ENCODE measurements around the gene NEK9. TPM values are rescaled to one million over a fixed set of nuclear protein-coding genes. Genes with fewer than 3 reads are reported as not detected.

NEK9 gene
- total and polyA plus RNA-seq, 2 donors (not counting 3 experiments of a cell fraction or from before 2014, with no cell fraction given): 22.1 to 65.1 TPM

DNA sequence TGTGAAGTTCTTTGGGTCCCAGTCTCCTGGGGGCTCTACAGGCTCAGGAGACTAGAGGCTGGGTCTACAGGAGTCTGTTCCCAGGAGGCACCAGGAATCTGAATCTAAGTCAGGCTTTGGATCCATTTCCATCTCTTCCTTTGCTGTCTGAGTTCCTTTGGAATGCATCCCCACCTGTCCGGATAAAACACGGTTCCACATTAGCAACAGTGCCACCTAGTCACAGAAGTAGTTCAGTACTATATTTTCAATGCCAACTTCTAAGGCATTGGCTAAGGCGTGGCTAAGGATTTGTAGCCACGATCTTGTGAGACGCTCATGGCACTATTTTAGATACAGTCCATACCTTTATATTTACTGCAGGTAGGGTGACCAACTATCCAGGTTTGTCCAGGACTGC is 42.3 kb downstream of the NEK9 start:
- peak; percentile 77 for FAIRE-seq
- Histone ChIP-seq H2AFZ (ENCODE audit: low read depth, low read length) (no peak overlapping the region), H3K79me2 (ENCODE audit: control insufficient read depth, insufficient read depth, low read length) (no peaks in the 10 kb centered on the region), H3K4me3 (replicated peaks in 1 of 3; ENCODE audit: insufficient read depth in 1 of 3, low read depth in 1 of 3, low read length in 3 of 3) (no peak overlapping the region), H3K36me3 (ENCODE audit: control insufficient read depth in 2 of 2, extremely low read depth in 1 of 2, insufficient read depth in 2 of 2, low read length in 2 of 2) (peaks cover 7 to 21% of the 10 kb centered on the region in 2 experiments), H3K9me1 (replicated peaks; ENCODE audit: control insufficient read depth, extremely low read depth, insufficient read depth, low read length) (no peaks in the 10 kb centered on the region), H3K9me3 (replicated peaks; ENCODE audit: control insufficient read depth, insufficient read depth, low read length) (no peaks in the 10 kb centered on the region), H3K27me3 (ENCODE audit: control insufficient read depth in 2 of 2, insufficient read depth in 2 of 2, low read length in 2 of 2) (no peaks in the 10 kb centered on the region), H4K20me1 (replicated peaks; ENCODE audit: control insufficient read depth, extremely low read depth, insufficient read depth, low read length) (no peaks in the 10 kb centered on the region), H3K27ac (ENCODE audit: insufficient read depth, low read depth, low read length) (no peak overlapping the region), H3K4me2 (ENCODE audit: insufficient read depth, low read length) (no peak overlapping the region), H3K4me1 (ENCODE audit: control insufficient read depth, extremely low read depth, insufficient read depth, low read length) (no peaks in the 10 kb centered on the region), H3K9ac (replicated peaks; ENCODE audit: extremely low read depth, insufficient read depth, low read length) (no peak overlapping the region)
- ChIA-PET POLR2A (no interaction called here), CTCF (interaction anchor here (0.8 to 4.9 kb wide), 5 partner anchors 81 to 224 kb away, joined by 3 to 73 read pairs (median 5); partner anchors contain the start of gene RPS6KL1)
- intact Hi-C loops (cut with micrococcal nuclease): loop anchor here (1.0 kb wide), 1 partner anchor 138 kb away; no protein-coding TSS in a partner anchor
- dilution Hi-C loops (cut with MboI; ENCODE audit: extremely low pct_ligation_motif_present, low sequenced_read_pairs): no loop called here
- BruUV-seq (replicated peaks): no TSS peak
- TF ChIP-seq, protein P1, sequence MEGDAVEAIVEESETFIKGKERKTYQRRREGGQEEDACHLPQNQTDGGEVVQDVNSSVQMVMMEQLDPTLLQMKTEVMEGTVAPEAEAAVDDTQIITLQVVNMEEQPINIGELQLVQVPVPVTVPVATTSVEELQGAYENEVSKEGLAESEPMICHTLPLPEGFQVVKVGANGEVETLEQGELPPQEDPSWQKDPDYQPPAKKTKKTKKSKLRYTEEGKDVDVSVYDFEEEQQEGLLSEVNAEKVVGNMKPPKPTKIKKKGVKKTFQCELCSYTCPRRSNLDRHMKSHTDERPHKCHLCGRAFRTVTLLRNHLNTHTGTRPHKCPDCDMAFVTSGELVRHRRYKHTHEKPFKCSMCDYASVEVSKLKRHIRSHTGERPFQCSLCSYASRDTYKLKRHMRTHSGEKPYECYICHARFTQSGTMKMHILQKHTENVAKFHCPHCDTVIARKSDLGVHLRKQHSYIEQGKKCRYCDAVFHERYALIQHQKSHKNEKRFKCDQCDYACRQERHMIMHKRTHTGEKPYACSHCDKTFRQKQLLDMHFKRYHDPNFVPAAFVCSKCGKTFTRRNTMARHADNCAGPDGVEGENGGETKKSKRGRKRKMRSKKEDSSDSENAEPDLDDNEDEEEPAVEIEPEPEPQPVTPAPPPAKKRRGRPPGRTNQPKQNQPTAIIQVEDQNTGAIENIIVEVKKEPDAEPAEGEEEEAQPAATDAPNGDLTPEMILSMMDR (IDR thresholded peaks at IDR 0.05; ENCODE audit: extremely low read depth in 1 of 2, insufficient read depth in 1 of 2, low read depth in 1 of 2, low read length in 2 of 2): peak; percentile 17 to 27
- no peak for TF ChIP-seq POLR2AphosphoS5 (IDR thresholded peaks at IDR 0.05; ENCODE audit: insufficient read depth, low read depth, low read length)
- peak; percentile 23 for DNase-seq (ENCODE audit: low read depth, low spot score)

DNA sequence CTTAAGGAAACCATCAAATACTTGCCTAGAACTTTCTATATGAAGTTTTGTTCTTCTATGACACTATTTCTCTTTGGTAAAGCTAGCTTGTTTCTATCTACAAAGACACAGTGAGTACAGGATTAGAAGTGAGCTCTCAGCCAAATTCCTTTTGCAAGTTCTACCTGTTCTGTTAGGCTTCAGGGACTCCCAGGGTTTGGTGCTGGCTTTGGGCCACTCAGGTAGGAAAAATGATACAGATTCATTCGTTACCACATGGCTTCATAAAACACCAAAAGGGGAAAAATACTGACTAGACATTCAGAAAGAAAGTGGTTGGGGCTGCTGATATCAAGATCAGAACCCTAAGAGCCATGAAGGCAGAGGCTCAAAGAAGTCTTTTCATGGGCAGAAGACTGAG is 43.6 kb downstream of the NEK9 start:
- ChIA-PET CTCF (interaction anchor here (0.8 to 1.7 kb wide), 6 partner anchors 20 to 222 kb away, joined by 3 to 7 read pairs (median 4); partner anchors contain the start of genes ACYP1 and RPS6KL1), POLR2A (no interaction called here)
- H3K79me2 ChIP-seq (ENCODE audit: control insufficient read depth, insufficient read depth, low read length): no peaks in the 10 kb centered on the region
- H3K9ac ChIP-seq (replicated peaks; ENCODE audit: extremely low read depth, insufficient read depth, low read length): no peak overlapping the region
- no peak overlapping the region for H3K27ac ChIP-seq (ENCODE audit: insufficient read depth, low read depth, low read length)
- intact Hi-C loops (cut with micrococcal nuclease) (no loop called here), dilution Hi-C loops (cut with MboI; ENCODE audit: extremely low pct_ligation_motif_present, low sequenced_read_pairs) (no loop called here)
- no peaks in the 10 kb centered on the region for H3K9me1 ChIP-seq (replicated peaks; ENCODE audit: control insufficient read depth, extremely low read depth, insufficient read depth, low read length)
- TF ChIP-seq MYC (IDR thresholded peaks at IDR 0.05; ENCODE audit: low read depth, low read length) (no peak), FOS (IDR thresholded peaks at IDR 0.05; ENCODE audit: borderline replicate concordance, insufficient read depth, low read length) (no peak), JUN (IDR thresholded peaks at IDR 0.05; ENCODE audit: borderline replicate concordance, insufficient read depth, insufficient read length, low read depth) (no peak), POLR2AphosphoS5 (IDR thresholded peaks at IDR 0.05; ENCODE audit: insufficient read depth, low read depth, low read length) (no peak), GATA2 (IDR thresholded peaks at IDR 0.05; ENCODE audit: insufficient read depth, insufficient read length, low read depth, low read length) (no peak), EZH2 (IDR thresholded peaks at IDR 0.05; ENCODE audit: borderline replicate concordance, low read depth, low read length, severe bottlenecking) (no peak), POLR2A (IDR thresholded peaks at IDR 0.05; ENCODE audit: low read depth, low read length) (no peak)
- TF ChIP-seq, protein P2, sequence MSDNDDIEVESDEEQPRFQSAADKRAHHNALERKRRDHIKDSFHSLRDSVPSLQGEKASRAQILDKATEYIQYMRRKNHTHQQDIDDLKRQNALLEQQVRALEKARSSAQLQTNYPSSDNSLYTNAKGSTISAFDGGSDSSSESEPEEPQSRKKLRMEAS (IDR thresholded peaks at IDR 0.05; ENCODE audit: insufficient read depth, insufficient read length): no peak
- TF ChIP-seq, protein P1 (IDR thresholded peaks at IDR 0.05; ENCODE audit: extremely low read depth in 1 of 2, insufficient read depth in 1 of 2, low read depth in 1 of 2, low read length in 2 of 2): no peak
- no peaks in the 10 kb centered on the region for H3K27me3 ChIP-seq (ENCODE audit: control insufficient read depth in 2 of 2, insufficient read depth in 2 of 2, low read length in 2 of 2)
- no peaks in the 10 kb centered on the region for H4K20me1 ChIP-seq (replicated peaks; ENCODE audit: control insufficient read depth, extremely low read depth, insufficient read depth, low read length)
- H3K4me1 ChIP-seq (ENCODE audit: control insufficient read depth, extremely low read depth, insufficient read depth, low read length): no peaks in the 10 kb centered on the region
- no peaks in the 10 kb centered on the region for H3K9me3 ChIP-seq (replicated peaks; ENCODE audit: control insufficient read depth, insufficient read depth, low read length)
- no peak overlapping the region for H3K4me2 ChIP-seq (ENCODE audit: insufficient read depth, low read length)
- no peak overlapping the region for H3K4me3 ChIP-seq (replicated peaks in 1 of 3; ENCODE audit: insufficient read depth in 1 of 3, low read depth in 1 of 3, low read length in 3 of 3)
- peaks cover 7 to 20% of the 10 kb centered on the region in 2 experiments for H3K36me3 ChIP-seq (ENCODE audit: control insufficient read depth in 2 of 2, extremely low read depth in 1 of 2, insufficient read depth in 2 of 2, low read length in 2 of 2)
- DNase-seq (ENCODE audit: low read depth, low spot score) (no peak), FAIRE-seq (no peak)
- no TSS peak for BruUV-seq (replicated peaks)
- no peak overlapping the region for H2AFZ ChIP-seq (ENCODE audit: low read depth, low read length)
